ENCODE data around the gene PECR.

The PECR gene
- total RNA-seq = 2.8 to 10.3 (median 7.7) reads per million in 18 experiments

- DNase-seq = peak; percentile 54 to 66
These were observed at the start of gene PECR, which contains the start of gene TMEM169 for GRCh38 chr2:216081487-216082116. PECR (minus strand) TSS chr2:216081809; CDS start chr2:216081741, 68 bp downstream. TMEM169 (plus strand) TSS chr2:216081919; CDS start chr2:216095964, 14,045 bp downstream.

GRCh38 chr2:216130346-216130971 lies 48.9 kb upstream of the PECR start:
- DNase-seq = no peak

GRCh38 chr2:216126943-216127342 lies 45.3 kb upstream of the PECR start:
- no peak for DNase-seq

GRCh38 chr2:216121255-216121654 lies 39.6 kb upstream of the PECR start:
- DNase-seq = no peak

GRCh38 chr2:216119986-216120385 lies 38.4 kb upstream of the PECR start:
- DNase-seq = no peak

GRCh38 chr2:216119146-216119545 lies 37.5 kb upstream of the PECR start:
- no peak for DNase-seq

GRCh38 chr2:216118474-216118873 lies 36.9 kb upstream of the PECR start:
- DNase-seq = no peak

- peak in 1 of 2 donors; percentile 11 for DNase-seq
These were observed 36.1 kb upstream of the PECR start for GRCh38 chr2:216117561-216118340.

- no peak for DNase-seq
These were observed 34.8 kb upstream of the PECR start for GRCh38 chr2:216116418-216116817.

GRCh38 chr2:216114714-216115531 lies 33.3 kb upstream of the PECR start:
- peak; percentile 99 for DNase-seq

GRCh38 chr2:216114382-216114713 lies 32.7 kb upstream of the PECR start:
- no peak for DNase-seq

- no peak for DNase-seq
These were observed 32.0 kb upstream of the PECR start for GRCh38 chr2:216113572-216113971.

GRCh38 chr2:216112926-216113325 lies 31.3 kb upstream of the PECR start:
- DNase-seq = no peak

- DNase-seq = no peak
These were observed 29.5 kb upstream of the PECR start for GRCh38 chr2:216111122-216111521.

GRCh38 chr2:216110620-216111019 lies 29.0 kb upstream of the PECR start:
- DNase-seq = no peak

GRCh38 chr2:216109962-216110614 lies 28.5 kb upstream of the PECR start:
- peak; percentile 13 to 38 for DNase-seq

GRCh38 chr2:216108967-216109921 lies 27.6 kb upstream of the PECR start, which contains the start of gene XRCC5:
XRCC5 (plus strand) TSS chr2:216109348; CDS start chr2:216109437, 89 bp downstream.
- DNase-seq = peak; percentile 99

GRCh38 chr2:216108310-216108966 lies 26.8 kb upstream of the PECR start:
- DNase-seq = no peak

- no peak for DNase-seq
These were observed 26.2 kb upstream of the PECR start for GRCh38 chr2:216107760-216108159.

GRCh38 chr2:216107320-216107719 lies 25.7 kb upstream of the PECR start:
- DNase-seq = no peak

Data from inflammatory macrophage (primary cell).